Mesendoderm (in vitro differentiated cells): ENCODE data around the gene PBX1.

ENCODE experiments used
- DNase-seq: peaks from one replicate; pipeline ENCODE4 v3.0.0; 2013
- H2AK5ac ChIP-seq: 2 replicates; pipeline ENCODE4 v1.6.1; 2013; ENCODE audit warnings: low read length, inconsistent platforms
- H2BK120ac ChIP-seq: 2 replicates; pipeline ENCODE4 v1.6.1; 2013; ENCODE audit warnings: low read depth, mild to moderate bottlenecking, low read length, moderate library complexity, mixed read lengths
- H2BK15ac ChIP-seq: replicated peaks from 2 replicates; pipeline ENCODE4 v1.6.1; 2013; ENCODE audit warnings: low read depth, mild to moderate bottlenecking, moderate library complexity
- H2BK5ac ChIP-seq: 2 replicates; pipeline ENCODE4 v1.6.1; 2013; ENCODE audit warnings: low read length, inconsistent platforms
- H3K18ac ChIP-seq: 2 replicates; pipeline ENCODE4 v1.6.1; 2013; ENCODE audit warnings: mild to moderate bottlenecking, low read length, mixed read lengths
- H3K23ac ChIP-seq: one replicate; pipeline ENCODE4 v1.6.1; 2013; ENCODE audit warnings: low read length
- H3K27ac ChIP-seq: 2 replicates; pipeline ENCODE4 v1.5.1; 2013; ENCODE audit warnings: low read depth, mild to moderate bottlenecking, inconsistent platforms, low read length, moderate library complexity
- H3K27me3 ChIP-seq: 2 replicates; pipeline ENCODE4 v1.6.1; 2013; ENCODE audit warnings: low read length, control low read depth, mild to moderate bottlenecking, inconsistent platforms; ENCODE audit not compliant: insufficient read depth, poor library complexity
- H3K36me3 ChIP-seq: 2 replicates; pipeline ENCODE4 v1.6.1; 2013; ENCODE audit warnings: low read length, inconsistent platforms; ENCODE audit not compliant: control insufficient read depth, insufficient read depth
- H3K4ac ChIP-seq: one replicate; pipeline ENCODE4 v1.6.1; 2013; ENCODE audit warnings: low read depth, mild to moderate bottlenecking, low read length, moderate library complexity
- H3K4me1 ChIP-seq: 2 replicates; pipeline ENCODE4 v1.6.1; 2013; ENCODE audit warnings: low read depth, low read length, inconsistent platforms; ENCODE audit not compliant: control insufficient read depth
- H3K4me2 ChIP-seq: 2 replicates; pipeline ENCODE4 v1.6.1; 2013; ENCODE audit warnings: low read length
- H3K4me3 ChIP-seq: 2 replicates; pipeline ENCODE4 v1.5.1; 2013; ENCODE audit warnings: mild to moderate bottlenecking, low read length
- H3K56ac ChIP-seq: one replicate; pipeline ENCODE4 v1.6.1; 2013; ENCODE audit warnings: low read length
- H3K79me1 ChIP-seq: 2 replicates; pipeline ENCODE4 v1.6.1; 2013; ENCODE audit warnings: low read length, inconsistent platforms
- H3K79me2 ChIP-seq: 2 replicates; pipeline ENCODE4 v1.6.1; 2013; ENCODE audit warnings: mild to moderate bottlenecking, low read length; ENCODE audit not compliant: control insufficient read depth, insufficient read depth
- H3K9ac ChIP-seq: 2 replicates; pipeline ENCODE4 v1.6.1; 2013; ENCODE audit warnings: low read length, inconsistent platforms
- H4K5ac ChIP-seq: one replicate; pipeline ENCODE4 v1.6.1; 2013; ENCODE audit warnings: low read length
- H4K8ac ChIP-seq: one replicate; pipeline ENCODE4 v1.6.1; 2013; ENCODE audit warnings: low read depth, mild to moderate bottlenecking, control low read depth, low read length, moderate library complexity
- WGBS: extraction: QIAGEN DNeasy Blood & Tissue Kit; methylation state at CpG from one replicate; pipeline ENCODE4 v1.1.7; 2013; ENCODE audit warnings: low lambda C conversion rate, missing lambda C conversion rate; ENCODE audit not compliant: insufficient coverage; ENCODE audit errors: extremely low coverage; 5-methylcytosine and 5-hydroxymethylcytosine counted together

Gene PBX1

DNA sequence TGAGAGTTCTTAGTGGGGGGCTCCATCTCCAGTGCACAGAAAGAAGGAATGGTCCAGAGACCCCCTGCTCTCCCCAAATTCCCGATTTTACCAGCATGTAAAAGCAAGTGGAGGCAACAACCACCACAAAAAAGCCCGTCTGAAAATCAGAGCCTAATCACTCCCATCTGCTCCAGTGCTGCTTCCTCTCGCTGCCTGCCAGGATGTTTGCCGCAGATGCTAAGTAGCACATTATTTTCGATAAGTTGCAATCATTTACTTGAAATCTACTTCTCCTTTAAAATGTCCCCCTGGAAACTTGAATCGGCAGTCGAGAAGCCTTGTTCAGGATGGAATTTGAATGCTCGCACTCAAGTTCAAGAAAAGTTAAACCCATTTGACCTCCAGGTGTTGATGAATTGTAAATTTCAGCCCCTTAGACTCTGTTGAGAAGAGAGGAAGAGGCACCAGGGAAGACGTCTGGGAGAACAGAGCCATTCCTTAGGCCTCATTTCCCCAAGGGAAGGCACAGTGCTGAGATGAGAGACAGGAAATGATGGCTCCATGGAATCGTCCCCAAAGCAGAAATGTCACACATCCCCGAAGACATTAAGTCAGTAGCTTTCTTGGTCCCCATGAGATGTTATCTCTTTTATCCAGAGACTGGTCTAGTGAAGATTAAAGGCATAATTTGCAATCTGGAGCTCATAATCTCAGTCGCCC is 221.3 kb downstream of the PBX1 start:
- H3K4ac ChIP-seq = no peak overlapping the region

GRCh38 chr1:164780863-164781262 is 221.9 kb downstream of the PBX1 start:
- Histone ChIP-seq H3K27me3 (no peaks in the 10 kb centered on the region), H3K4me2 (no peak overlapping the region), H3K9ac (peak overlapping the region; percentile 10), H3K18ac (no peak overlapping the region), H3K27ac (peak overlapping the region; percentile 56), H2AK5ac (peak overlapping the region; percentile 28), H2BK5ac (peak overlapping the region; percentile 4), H3K4me3 (no peak overlapping the region), H3K23ac (no peak overlapping the region), H3K79me1 (peaks cover 10% of the 10 kb centered on the region), H3K56ac (peak overlapping the region; percentile 69), H3K36me3 (no peaks in the 10 kb centered on the region), H2BK15ac (no peak overlapping the region), H4K5ac (no peak overlapping the region), H3K79me2 (no peaks in the 10 kb centered on the region), H3K4me1 (peaks cover 14% of the 10 kb centered on the region), H3K4ac (no peak overlapping the region), H4K8ac (no peak overlapping the region), H2BK120ac (no peak overlapping the region)
- no CpG with 5 or more reads among the region's 8 CpGs for WGBS
- no peak for DNase-seq

More for the DNA sequence above, 221.3 kb downstream of the PBX1 start:
- Histone ChIP-seq H3K4me1 (peaks cover 17% of the 10 kb centered on the region), H2AK5ac (no peak overlapping the region), H4K5ac (no peak overlapping the region), H3K23ac (no peak overlapping the region), H3K56ac (peak overlapping the region; percentile 69), H3K79me1 (peaks cover 12% of the 10 kb centered on the region), H2BK15ac (no peak overlapping the region), H3K9ac (no peak overlapping the region), H4K8ac (no peak overlapping the region), H3K4me3 (no peak overlapping the region), H3K18ac (peak overlapping the region; percentile 72), H3K27ac (peak overlapping the region; percentile 58), H3K27me3 (no peaks in the 10 kb centered on the region), H3K36me3 (no peaks in the 10 kb centered on the region), H2BK120ac (no peak overlapping the region), H3K79me2 (no peaks in the 10 kb centered on the region), H2BK5ac (peak overlapping the region; percentile 31), H3K4me2 (no peak overlapping the region)
- WGBS = no CpG with 5 or more reads among the region's 12 CpGs
- DNase-seq = peak; percentile 73

- Histone ChIP-seq H3K36me3 (no peaks in the 10 kb centered on the region), H3K23ac (no peak overlapping the region), H4K5ac (no peak overlapping the region), H3K9ac (no peak overlapping the region), H3K27me3 (no peaks in the 10 kb centered on the region), H3K4ac (no peak overlapping the region), H2BK120ac (no peak overlapping the region), H4K8ac (no peak overlapping the region), H3K56ac (no peak overlapping the region), H3K4me1 (peaks cover 12% of the 10 kb centered on the region), H2BK5ac (no peak overlapping the region), H3K4me2 (no peak overlapping the region), H3K79me1 (peaks cover 10% of the 10 kb centered on the region), H3K79me2 (no peaks in the 10 kb centered on the region), H3K18ac (no peak overlapping the region), H3K27ac (no peak overlapping the region), H3K4me3 (no peak overlapping the region), H2AK5ac (no peak overlapping the region), H2BK15ac (peak overlapping the region; percentile 75)
- WGBS = no CpG with 5 or more reads among the region's 1 CpG
- no peak for DNase-seq
Observed at GRCh38 chr1:164781972-164782371, 223.0 kb downstream of the PBX1 start.

DNA sequence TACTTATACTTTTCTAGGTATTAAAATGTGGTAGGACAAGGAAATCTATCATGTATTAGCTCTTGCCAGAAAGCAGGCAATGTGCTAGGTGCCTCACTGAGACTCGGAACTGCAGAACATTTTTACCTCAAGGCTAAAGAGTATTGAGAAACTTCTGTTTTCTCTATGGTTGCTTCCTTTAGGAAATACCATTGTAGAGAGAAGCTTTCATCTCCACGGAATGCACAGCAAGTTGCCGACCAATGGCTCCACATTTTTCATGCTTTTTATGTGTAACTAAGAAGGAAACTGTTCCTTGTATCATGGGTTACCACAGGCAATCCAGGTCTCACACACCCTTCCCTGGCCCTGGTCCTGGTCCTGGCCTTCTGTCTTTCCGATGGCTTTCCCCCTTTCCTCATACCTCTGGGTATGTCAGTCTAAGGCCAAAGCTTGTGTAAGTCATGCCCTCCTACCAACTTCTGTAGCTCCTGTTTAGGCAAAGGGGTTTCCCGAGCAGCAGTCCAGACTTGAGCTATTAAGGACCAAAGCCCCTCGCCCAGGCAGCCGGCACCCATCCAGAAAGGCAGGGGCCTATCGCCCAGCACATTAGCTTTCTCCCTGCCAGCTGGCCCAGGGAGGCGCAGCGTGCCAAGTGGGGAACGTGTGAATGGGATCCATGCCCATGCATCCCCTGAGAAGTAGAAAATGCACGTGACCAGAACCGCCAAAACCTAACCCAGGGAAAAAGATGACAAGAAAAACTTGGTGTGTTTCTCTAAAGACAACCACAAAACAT is 225.0 kb downstream of the PBX1 start:
- Histone ChIP-seq H2AK5ac (no peak overlapping the region), H3K18ac (no peak overlapping the region), H2BK15ac (no peak overlapping the region), H3K36me3 (no peaks in the 10 kb centered on the region), H3K4me3 (no peak overlapping the region), H4K5ac (no peak overlapping the region), H2BK120ac (no peak overlapping the region), H3K9ac (no peak overlapping the region), H4K8ac (no peak overlapping the region), H3K56ac (no peak overlapping the region), H2BK5ac (no peak overlapping the region), H3K23ac (no peak overlapping the region), H3K79me2 (peaks cover 2% of the 10 kb centered on the region), H3K27ac (no peak overlapping the region), H3K4ac (peak overlapping the region; percentile 46), H3K79me1 (peaks cover 10% of the 10 kb centered on the region), H3K27me3 (no peaks in the 10 kb centered on the region), H3K4me2 (no peak overlapping the region), H3K4me1 (peaks cover 12% of the 10 kb centered on the region)
- DNase-seq = no peak
- no CpG with 5 or more reads among the region's 13 CpGs for WGBS

DNA sequence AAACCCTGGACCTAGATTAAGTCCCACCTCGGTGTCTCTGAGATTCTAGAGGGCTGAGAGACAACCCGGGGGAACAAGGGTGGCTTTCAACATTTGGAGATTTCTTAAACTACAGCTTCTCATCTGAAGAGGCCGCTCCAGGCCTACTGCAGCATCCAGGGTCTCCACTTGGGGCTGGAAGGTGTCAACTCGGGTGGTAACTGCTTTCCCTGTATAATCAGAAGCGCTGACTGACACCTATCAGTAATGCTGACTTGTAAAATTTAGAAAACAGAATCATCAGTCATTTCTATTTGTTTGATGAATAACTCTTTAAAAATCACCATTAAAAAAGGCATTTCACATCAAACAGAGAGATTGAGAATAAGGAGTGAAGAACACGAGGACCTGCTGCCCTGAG is 226.0 kb downstream of the PBX1 start:
- Histone ChIP-seq H3K56ac (no peak overlapping the region), H3K4me1 (peaks cover 11% of the 10 kb centered on the region), H3K18ac (no peak overlapping the region), H3K27ac (no peak overlapping the region), H3K4me2 (no peak overlapping the region), H3K36me3 (no peaks in the 10 kb centered on the region), H2BK15ac (no peak overlapping the region), H4K8ac (no peak overlapping the region), H3K79me2 (peaks cover 4% of the 10 kb centered on the region), H3K27me3 (no peaks in the 10 kb centered on the region), H2BK5ac (no peak overlapping the region), H3K79me1 (peaks cover 12% of the 10 kb centered on the region), H3K9ac (no peak overlapping the region), H4K5ac (no peak overlapping the region), H3K4ac (no peak overlapping the region), H3K4me3 (no peak overlapping the region), H3K23ac (no peak overlapping the region), H2BK120ac (no peak overlapping the region), H2AK5ac (no peak overlapping the region)
- no CpG with 5 or more reads among the region's 6 CpGs for WGBS
- peak; percentile 43 for DNase-seq
